Fibroblast of the aortic adventitia (primary cell): ENCODE data around the gene LMBR1. TPM values are rescaled to one million over a fixed set of nuclear protein-coding genes. Genes with fewer than 3 reads are reported as not detected.

Source experiments
- DNase-seq: peaks from one replicate; pipeline ENCODE4 v3.0.0-alpha.2; 2010; ENCODE audit warnings: low read depth
- H3K4me3 ChIP-seq: 2 replicates; pipeline ENCODE4 v1.5.1; 2011; ENCODE audit warnings: low read depth, mild to moderate bottlenecking, control low read depth, low read length, moderate library complexity
- total RNA-seq: library from RNA; depleted of rRNA; stranded (reverse); fragments of >200 nt; gene quantifications from 2 replicates; pipeline ENCODE4 v1.2.3, GENCODE V29; 2012; ENCODE audit warnings: low replicate concordance
- TF ChIP-seq, protein P1 (sequence below): IDR thresholded peaks from 2 replicates; pipeline ENCODE4 v1.5.1; 2011; ENCODE audit warnings: mild to moderate bottlenecking, low read length, control low read depth, inconsistent platforms; ENCODE audit not compliant: insufficient read depth

The LMBR1 gene
- total RNA-seq, 1 donor: 45.3 TPM

DNA sequence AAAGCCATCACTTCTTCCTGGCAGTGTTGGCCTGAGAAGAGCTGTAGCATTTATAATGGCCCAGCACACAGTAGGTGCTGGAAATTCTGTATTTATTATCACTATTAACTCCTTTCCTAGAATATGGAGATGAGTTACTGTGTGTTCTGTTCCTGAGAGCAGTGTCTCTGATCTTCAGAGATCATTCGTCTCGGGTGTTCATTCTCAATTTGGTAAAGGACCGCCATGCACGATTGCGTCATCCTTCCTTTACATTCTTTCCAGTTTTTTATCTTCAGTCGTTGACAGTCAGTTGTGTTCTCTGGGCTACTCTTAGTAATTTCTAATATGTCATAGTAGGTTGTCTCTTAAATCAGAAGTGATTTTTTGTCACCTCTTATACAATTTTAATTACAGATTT lies 233.8 kb downstream of the LMBR1 start:
- no peak for DNase-seq
- H3K4me3 ChIP-seq: no peak overlapping the region
- TF ChIP-seq, protein P1, sequence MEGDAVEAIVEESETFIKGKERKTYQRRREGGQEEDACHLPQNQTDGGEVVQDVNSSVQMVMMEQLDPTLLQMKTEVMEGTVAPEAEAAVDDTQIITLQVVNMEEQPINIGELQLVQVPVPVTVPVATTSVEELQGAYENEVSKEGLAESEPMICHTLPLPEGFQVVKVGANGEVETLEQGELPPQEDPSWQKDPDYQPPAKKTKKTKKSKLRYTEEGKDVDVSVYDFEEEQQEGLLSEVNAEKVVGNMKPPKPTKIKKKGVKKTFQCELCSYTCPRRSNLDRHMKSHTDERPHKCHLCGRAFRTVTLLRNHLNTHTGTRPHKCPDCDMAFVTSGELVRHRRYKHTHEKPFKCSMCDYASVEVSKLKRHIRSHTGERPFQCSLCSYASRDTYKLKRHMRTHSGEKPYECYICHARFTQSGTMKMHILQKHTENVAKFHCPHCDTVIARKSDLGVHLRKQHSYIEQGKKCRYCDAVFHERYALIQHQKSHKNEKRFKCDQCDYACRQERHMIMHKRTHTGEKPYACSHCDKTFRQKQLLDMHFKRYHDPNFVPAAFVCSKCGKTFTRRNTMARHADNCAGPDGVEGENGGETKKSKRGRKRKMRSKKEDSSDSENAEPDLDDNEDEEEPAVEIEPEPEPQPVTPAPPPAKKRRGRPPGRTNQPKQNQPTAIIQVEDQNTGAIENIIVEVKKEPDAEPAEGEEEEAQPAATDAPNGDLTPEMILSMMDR: no peak

DNA sequence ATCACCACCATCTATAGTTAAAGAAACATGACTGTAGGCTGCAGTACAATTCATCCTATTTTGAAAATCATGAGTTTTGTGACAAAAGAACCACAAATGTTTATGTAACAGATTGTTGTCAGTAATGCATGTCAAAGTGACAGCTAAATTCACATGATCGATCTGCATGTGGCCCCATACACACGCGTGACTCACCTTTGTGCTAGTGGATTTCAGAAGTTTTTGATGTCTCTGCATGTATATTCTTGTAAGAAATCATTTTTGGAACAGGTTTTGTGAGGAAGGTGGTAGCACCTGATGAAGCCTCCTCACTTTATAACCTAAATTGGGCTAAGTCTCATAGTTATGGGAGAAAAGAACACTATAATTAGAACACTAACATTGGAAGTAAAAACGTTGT lies 235.3 kb downstream of the LMBR1 start:
- no peak overlapping the region for H3K4me3 ChIP-seq
- TF ChIP-seq, protein P1: no peak
- no peak for DNase-seq

DNA sequence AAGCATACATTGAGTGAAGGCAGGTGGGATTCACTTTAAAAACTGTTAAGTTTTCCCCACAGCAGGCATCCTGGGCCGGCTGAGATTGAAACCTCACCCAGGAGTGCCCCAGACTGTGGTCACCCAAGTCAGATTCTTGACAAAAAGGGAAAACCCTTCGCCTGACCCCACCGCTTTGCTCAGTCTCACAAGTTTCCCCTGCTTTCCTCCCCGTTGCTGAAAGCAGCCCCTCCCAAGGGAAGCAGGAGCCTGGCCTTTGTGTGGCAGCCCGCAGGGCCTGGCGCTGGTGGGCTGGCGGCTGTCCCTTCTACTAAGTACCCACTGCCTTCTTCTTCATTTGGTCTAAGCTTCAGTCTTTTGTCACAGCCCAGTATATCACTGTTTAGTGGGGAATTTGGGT lies 236.4 kb downstream of the LMBR1 start:
- no peak overlapping the region for H3K4me3 ChIP-seq
- TF ChIP-seq, protein P1: no peak
- DNase-seq: no peak

DNA sequence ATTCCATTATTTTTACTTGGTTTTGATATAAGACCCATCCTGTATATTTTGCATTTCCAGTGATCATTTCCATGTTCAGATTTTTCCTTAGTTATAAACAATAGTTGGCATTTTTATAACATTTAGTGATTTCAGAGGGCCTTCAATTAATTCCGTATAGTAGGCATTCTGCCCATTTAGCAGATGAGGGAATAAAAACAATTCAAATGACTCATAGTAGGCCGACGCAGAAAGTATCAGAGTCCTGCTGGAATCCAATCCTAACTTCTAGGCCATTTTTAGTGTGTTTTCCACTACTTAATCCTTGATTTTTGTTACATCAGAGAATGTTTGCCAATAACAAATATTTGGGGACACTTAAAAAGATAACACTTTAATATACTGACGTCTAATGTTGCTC lies 237.0 kb downstream of the LMBR1 start:
- TF ChIP-seq, protein P1: no peak
- H3K4me3 ChIP-seq: no peak overlapping the region
- DNase-seq: no peak

DNA sequence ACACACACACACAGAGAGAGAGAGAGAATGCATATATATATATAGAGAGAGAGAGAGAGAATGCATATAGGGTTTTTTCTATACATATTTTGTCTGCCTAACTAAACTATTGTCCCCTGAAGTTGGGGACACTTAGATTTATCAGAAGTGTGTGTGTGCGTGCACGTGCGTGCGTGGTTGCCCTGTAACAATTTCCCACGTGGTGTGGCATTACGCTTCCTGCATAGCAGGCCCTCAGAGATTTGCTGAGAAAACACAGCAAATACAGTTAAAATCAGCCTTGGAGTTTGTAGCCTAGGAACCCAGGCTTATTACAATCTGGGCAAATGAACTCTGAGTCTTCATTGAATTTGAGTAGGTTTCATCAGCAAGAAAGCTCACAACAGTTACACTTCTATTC lies 237.7 kb downstream of the LMBR1 start:
- TF ChIP-seq, protein P1: no peak
- no peak for DNase-seq
- H3K4me3 ChIP-seq: no peak overlapping the region

DNA sequence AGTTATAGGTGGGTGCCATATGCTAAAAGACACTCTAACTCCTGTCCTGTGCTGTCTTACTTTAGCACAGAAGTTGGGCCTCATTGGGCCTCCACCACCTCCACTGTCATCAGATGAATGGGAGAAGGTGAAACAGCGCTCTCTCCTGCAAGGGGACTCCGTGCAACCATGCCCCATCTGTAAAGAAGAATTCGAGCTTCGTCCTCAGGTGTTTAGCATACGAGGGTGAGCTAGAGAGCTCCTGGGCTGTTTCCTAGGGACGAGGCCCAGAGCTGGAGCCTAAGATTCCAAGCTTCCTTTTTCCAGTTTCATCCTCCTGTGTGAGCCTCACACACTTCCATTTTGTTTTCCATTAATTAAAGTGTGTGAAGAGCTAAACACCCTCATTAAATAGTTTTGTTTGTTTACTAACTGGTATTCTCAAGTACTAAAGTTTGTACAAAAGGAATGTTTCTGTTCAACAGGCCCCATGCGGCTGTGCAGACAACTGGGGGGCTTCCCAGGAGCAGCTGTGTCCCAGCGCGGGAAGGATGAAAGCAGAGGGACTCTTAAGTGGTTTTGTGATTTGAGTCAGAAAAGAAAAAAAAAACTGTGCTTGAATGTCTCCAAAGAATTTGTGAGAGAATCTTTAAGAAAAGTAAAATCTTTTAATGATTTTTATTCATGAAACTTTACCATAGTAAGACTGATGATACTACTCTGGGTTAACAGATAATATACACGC lies 238.3 kb downstream of the LMBR1 start:
- no peak for DNase-seq
- H3K4me3 ChIP-seq: no peak overlapping the region
- TF ChIP-seq, protein P1: no peak
